HCT116 (cell line): Measurements from ENCODE around the gene S1PR3.

Source experiments
- POLR2A ChIP-seq: IDR thresholded peaks from 2 replicates; pipeline ENCODE4 v1.7.0; 2011; ENCODE audit warnings: borderline replicate concordance; ENCODE audit not compliant: insufficient read depth, insufficient read length; ENCODE audit errors: extremely low read depth
- TCF7L2 ChIP-seq: IDR thresholded peaks from 2 replicates; pipeline ENCODE4 v1.7.0; 2011; ENCODE audit warnings: borderline replicate concordance, inconsistent platforms; ENCODE audit not compliant: insufficient read depth, insufficient read length; ENCODE audit errors: extremely low read depth
- TF ChIP-seq, protein P1 (sequence below), 3 experiments: fragments of 200-600 bp in 1 of 3; sonication (generic) in 1 of 3; IDR thresholded peaks in 2 of 3; conservative IDR thresholded peaks in 1 of 3; 2 replicates each; pipeline ENCODE4 v1.5.1; 2012 to 2017; ENCODE audit warnings: low read depth in 2 of 3, low read length in 2 of 3, antibody characterized with exemption in 1 of 3, borderline replicate concordance in 1 of 3, control low read depth in 1 of 3, mild to moderate bottlenecking in 1 of 3, mixed read lengths in 1 of 3, mixed run types in 1 of 3, moderate library complexity in 1 of 3; ENCODE audit not compliant: insufficient read depth in 1 of 3

DNA sequence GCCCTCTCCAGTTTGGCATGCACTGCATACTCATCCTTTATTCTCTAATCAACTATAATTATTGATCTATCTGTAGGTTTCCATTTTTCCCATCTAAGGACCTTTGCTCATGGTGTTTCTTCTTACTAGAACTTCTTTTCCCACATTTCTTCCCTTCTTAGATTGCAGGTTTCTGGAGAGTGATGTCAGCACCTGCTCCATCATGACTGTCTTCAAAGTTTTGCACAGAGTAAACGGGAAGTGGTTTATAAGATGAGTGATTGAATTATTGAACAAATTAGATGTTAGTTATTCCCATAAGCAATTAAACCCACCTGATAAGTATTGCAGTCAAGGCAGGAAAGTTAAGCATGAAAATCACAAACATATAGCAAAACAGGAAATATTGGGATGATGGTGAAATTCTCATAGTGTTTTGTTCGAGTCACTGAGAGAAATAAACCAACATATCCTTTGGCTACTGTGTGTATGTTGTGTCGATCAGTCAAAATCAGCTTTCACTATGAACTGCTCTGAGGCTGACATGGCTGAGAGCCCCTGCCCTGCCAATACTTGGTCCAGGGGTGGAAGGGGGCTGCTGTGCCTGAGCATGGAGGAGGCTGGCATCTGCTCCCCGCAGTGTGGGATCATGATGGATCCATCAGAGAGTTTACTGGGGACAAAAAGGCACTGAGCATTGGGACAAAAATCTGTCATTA, 45.5 kb upstream of the S1PR3 start:
- TF ChIP-seq TCF7L2: no peak
- TF ChIP-seq, protein P1, sequence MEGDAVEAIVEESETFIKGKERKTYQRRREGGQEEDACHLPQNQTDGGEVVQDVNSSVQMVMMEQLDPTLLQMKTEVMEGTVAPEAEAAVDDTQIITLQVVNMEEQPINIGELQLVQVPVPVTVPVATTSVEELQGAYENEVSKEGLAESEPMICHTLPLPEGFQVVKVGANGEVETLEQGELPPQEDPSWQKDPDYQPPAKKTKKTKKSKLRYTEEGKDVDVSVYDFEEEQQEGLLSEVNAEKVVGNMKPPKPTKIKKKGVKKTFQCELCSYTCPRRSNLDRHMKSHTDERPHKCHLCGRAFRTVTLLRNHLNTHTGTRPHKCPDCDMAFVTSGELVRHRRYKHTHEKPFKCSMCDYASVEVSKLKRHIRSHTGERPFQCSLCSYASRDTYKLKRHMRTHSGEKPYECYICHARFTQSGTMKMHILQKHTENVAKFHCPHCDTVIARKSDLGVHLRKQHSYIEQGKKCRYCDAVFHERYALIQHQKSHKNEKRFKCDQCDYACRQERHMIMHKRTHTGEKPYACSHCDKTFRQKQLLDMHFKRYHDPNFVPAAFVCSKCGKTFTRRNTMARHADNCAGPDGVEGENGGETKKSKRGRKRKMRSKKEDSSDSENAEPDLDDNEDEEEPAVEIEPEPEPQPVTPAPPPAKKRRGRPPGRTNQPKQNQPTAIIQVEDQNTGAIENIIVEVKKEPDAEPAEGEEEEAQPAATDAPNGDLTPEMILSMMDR (IDR thresholded peaks at IDR 0.05 in 2 of 3, conservative IDR thresholded peaks at IDR 0.05 in 1 of 3; ENCODE audit: borderline replicate concordance in 1 of 3, insufficient read depth in 1 of 3, low read depth in 2 of 3, low read length in 2 of 3): no peak
- no peak for TF ChIP-seq POLR2A
